HG03103 (cell line): Measurements from ENCODE around the gene CDK14.
"Not testable (repeated sequence)": the region's sequence is repeated elsewhere in the genome, so short reads cannot be mapped to it uniquely, and the experiment has no call there.

Source experiments
- ATAC-seq: cut with Tn5 transposase; IDR thresholded peaks from one replicate; pipeline ENCODE4 v1.9.1; 2021; ENCODE audit warnings: low read depth; ENCODE audit not compliant: unreplicated experiment

Gene CDK14

GRCh38 chr7:91165846-91166230 lies 569.7 kb downstream of the CDK14 start:
- peak; percentile 38 for ATAC-seq

- no peak for ATAC-seq
These were observed 573.0 kb downstream of the CDK14 start for GRCh38 chr7:91168871-91169829.

GRCh38 chr7:91169830-91170191 lies 573.7 kb downstream of the CDK14 start:
- ATAC-seq = no peak

- not testable (repeated sequence) for ATAC-seq
These were observed 577.1 kb downstream of the CDK14 start for GRCh38 chr7:91173265-91173664.

GRCh38 chr7:91180746-91181145 lies 584.6 kb downstream of the CDK14 start:
- no peak for ATAC-seq

GRCh38 chr7:91181949-91182348 lies 585.8 kb downstream of the CDK14 start:
- no peak for ATAC-seq

- no peak for ATAC-seq
These were observed 587.0 kb downstream of the CDK14 start for GRCh38 chr7:91182819-91183764.

- ATAC-seq = no peak
These were observed 589.6 kb downstream of the CDK14 start for GRCh38 chr7:91185771-91186170.

- ATAC-seq = no peak
These were observed 590.9 kb downstream of the CDK14 start for GRCh38 chr7:91187061-91187460.

- no peak for ATAC-seq
These were observed 595.6 kb downstream of the CDK14 start for GRCh38 chr7:91191771-91192170.

- ATAC-seq = no peak
These were observed 597.0 kb downstream of the CDK14 start for GRCh38 chr7:91193141-91193540.

- ATAC-seq = no peak
These were observed 598.7 kb downstream of the CDK14 start for GRCh38 chr7:91194841-91195240.

- no peak for ATAC-seq
These were observed 599.9 kb downstream of the CDK14 start for GRCh38 chr7:91196058-91196457.

GRCh38 chr7:91198371-91198770 lies 602.2 kb downstream of the CDK14 start:
- ATAC-seq = no peak

GRCh38 chr7:91199601-91200000 lies 603.5 kb downstream of the CDK14 start:
- ATAC-seq = no peak

GRCh38 chr7:91201442-91202113 lies 605.5 kb downstream of the CDK14 start:
- no peak for ATAC-seq

GRCh38 chr7:91206361-91206960 lies 610.3 kb downstream of the CDK14 start:
- ATAC-seq = no peak

- no peak for ATAC-seq
These were observed 616.5 kb downstream of the CDK14 start for GRCh38 chr7:91212582-91212981.

GRCh38 chr7:91226411-91226810 lies 630.3 kb downstream of the CDK14 start:
- ATAC-seq = no peak

GRCh38 chr7:91228327-91228726 lies 632.2 kb downstream of the CDK14 start:
- no peak for ATAC-seq
